ENCODE results near the gene BCAS3. TPM values are rescaled to one million over a fixed set of nuclear protein-coding genes. Genes with fewer than 3 reads are reported as not detected.
"Not testable (repeated sequence)": the region's sequence is repeated elsewhere in the genome, so short reads cannot be mapped to it uniquely, and the experiment has no call there.

BCAS3 gene
- total and polyA plus RNA-seq, 2 donors, result 6.9 to 12.4 TPM

DNA sequence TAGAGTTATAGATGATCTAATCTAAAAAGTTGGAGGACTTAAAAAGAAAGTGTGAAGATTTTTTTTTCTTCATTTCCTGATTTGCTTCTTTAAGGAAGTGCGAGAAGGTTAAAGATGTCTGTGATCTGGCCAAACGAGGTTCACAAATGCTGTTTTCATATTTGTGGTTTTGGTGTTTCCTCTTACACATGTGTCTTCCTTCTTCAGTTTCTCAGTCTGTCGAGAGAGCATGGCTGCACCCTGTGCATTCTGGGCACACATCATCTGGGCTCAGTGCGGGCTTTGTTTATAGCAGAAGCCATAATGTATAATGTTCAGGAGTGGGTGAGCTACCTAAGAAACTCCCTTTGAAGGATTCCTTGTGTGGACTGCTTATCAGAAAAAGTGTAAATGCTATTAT is 461.6 kb downstream of the BCAS3 start:
- H3K9me3 ChIP-seq (ENCODE audit: control insufficient read depth in 2 of 2, insufficient read depth in 1 of 2, low read length in 1 of 2), result no peaks in the 10 kb centered on the region
- WGBS, result 3% methylated on average over 4 of the region's 4 CpGs
- no peaks in the 10 kb centered on the region for H3K27me3 ChIP-seq (ENCODE audit: control insufficient read depth in 2 of 2, insufficient read depth in 1 of 2, low read length in 1 of 2)
- peak; percentile 48 to 94 (median 78) for DNase-seq (ENCODE audit: low read depth in 6 of 9, low spot score in 9 of 9)
- H3K27ac ChIP-seq (ENCODE audit: low read depth in 1 of 2, low read length in 1 of 2), result peak overlapping the region; percentile 48 to 60
- no peaks in the 10 kb centered on the region for H3K36me3 ChIP-seq (ENCODE audit: control insufficient read depth in 2 of 2, insufficient read depth in 2 of 2, low read length in 1 of 2)
- peaks cover 5 to 10% of the 10 kb centered on the region in 2 donors for H3K4me1 ChIP-seq (ENCODE audit: control insufficient read depth in 2 of 2, insufficient read depth in 2 of 2, low read length in 2 of 2)
- no peak overlapping the region for H3K4me3 ChIP-seq (ENCODE audit: low read length in 2 of 2)

DNA sequence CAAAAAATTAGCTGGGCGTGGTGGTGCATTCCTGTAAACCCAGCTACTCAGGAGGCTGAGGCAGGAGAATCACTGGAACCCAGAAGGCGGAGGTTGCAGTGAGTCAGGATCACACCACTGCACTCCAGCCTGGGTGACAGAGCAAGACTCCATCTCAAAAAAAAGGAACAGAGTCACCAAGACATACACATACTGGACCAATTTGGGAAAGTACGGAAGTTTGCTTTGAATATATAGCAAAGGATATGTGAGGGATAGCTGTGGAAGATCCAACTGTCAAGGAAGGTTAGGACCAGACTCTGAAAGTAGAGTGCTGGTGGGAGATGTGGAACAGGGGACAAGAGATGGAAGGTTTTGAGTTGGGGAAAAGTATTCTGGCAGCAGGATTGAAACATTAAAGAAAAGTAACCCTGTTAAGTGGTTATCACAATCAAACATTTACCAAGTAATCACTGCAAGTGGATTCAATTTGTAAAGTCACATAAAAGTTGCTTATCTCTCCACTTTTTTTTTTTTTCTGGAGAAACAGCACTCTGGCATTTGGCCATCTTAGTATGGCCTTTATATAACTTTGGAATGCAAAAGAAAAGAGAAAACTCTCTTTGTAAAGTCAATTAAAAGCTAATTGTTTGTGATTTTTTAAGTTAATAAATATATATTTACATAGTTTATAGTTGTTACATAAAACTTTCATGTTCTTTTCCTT is 462.6 kb downstream of the BCAS3 start:
- no peaks in the 10 kb centered on the region for H3K27me3 ChIP-seq (ENCODE audit: control insufficient read depth in 2 of 2, insufficient read depth in 1 of 2, low read length in 1 of 2)
- DNase-seq (ENCODE audit: low read depth in 6 of 9, low spot score in 9 of 9), result no peak
- no peak overlapping the region for H3K27ac ChIP-seq (ENCODE audit: low read depth in 1 of 2, low read length in 1 of 2)
- H3K36me3 ChIP-seq (ENCODE audit: control insufficient read depth in 2 of 2, insufficient read depth in 2 of 2, low read length in 1 of 2), result no peaks in the 10 kb centered on the region
- WGBS, result 97% methylated on average over 3 of the region's 3 CpGs
- H3K9me3 ChIP-seq (ENCODE audit: control insufficient read depth in 2 of 2, insufficient read depth in 1 of 2, low read length in 1 of 2), result no peaks in the 10 kb centered on the region
- H3K4me1 ChIP-seq (ENCODE audit: control insufficient read depth in 2 of 2, insufficient read depth in 2 of 2, low read length in 2 of 2), result peaks cover 5 to 14% of the 10 kb centered on the region in 2 donors
- H3K4me3 ChIP-seq (ENCODE audit: low read length in 2 of 2), result no peak overlapping the region

DNA sequence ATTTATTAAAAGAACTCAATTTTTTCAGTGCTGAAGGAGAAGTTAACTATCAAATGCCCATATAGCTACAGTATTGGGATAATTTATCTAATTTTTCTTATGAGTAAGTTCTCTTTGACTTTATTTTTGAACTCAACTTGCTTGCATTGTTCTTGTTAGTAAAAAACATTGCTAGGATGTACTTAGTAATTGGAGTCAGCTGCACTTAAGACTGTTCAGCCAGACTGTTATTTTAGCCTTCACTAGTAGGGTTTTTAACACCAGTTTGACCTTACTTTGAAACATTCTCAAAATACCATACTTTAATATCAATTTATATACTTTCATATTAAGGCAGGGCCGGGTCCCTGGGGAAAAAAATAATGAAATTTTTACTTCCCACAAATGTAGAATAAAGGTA is 465.4 kb downstream of the BCAS3 start:
- DNase-seq (ENCODE audit: low read depth in 6 of 9, low spot score in 9 of 9), result no peak
- H3K36me3 ChIP-seq (ENCODE audit: control insufficient read depth in 2 of 2, insufficient read depth in 2 of 2, low read length in 1 of 2), result no peaks in the 10 kb centered on the region
- H3K27ac ChIP-seq (ENCODE audit: low read depth in 1 of 2, low read length in 1 of 2), result no peak overlapping the region
- H3K9me3 ChIP-seq (ENCODE audit: control insufficient read depth in 2 of 2, insufficient read depth in 1 of 2, low read length in 1 of 2), result no peaks in the 10 kb centered on the region
- H3K4me3 ChIP-seq (ENCODE audit: low read length in 2 of 2), result no peak overlapping the region
- peaks cover 5 to 23% of the 10 kb centered on the region in 2 donors for H3K4me1 ChIP-seq (ENCODE audit: control insufficient read depth in 2 of 2, insufficient read depth in 2 of 2, low read length in 2 of 2)
- 94% methylated on average over 1 of the region's 1 CpG for WGBS
- no peaks in the 10 kb centered on the region for H3K27me3 ChIP-seq (ENCODE audit: control insufficient read depth in 2 of 2, insufficient read depth in 1 of 2, low read length in 1 of 2)

DNA sequence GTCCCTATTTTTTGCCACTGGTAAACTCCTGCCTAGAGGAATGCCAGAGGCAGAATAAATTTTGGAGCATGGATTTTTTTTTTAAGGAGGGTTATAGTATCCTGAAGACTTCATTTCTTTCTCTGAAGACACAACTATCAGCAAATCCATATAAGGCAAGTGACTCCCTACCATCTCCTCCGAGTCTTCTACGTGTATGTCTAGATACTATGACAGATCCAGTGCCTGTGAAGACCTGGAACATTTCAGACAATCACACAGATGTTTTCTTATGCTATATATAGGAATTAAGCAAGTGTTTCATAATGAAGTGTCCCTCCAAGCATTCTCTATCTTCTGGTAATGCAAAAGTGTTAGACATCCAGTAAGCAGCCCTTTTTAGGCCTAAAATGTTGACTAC is 466.5 kb downstream of the BCAS3 start:
- H3K4me1 ChIP-seq (ENCODE audit: control insufficient read depth in 2 of 2, insufficient read depth in 2 of 2, low read length in 2 of 2), result peaks cover 5 to 23% of the 10 kb centered on the region in 2 donors
- no peak overlapping the region for H3K27ac ChIP-seq (ENCODE audit: low read depth in 1 of 2, low read length in 1 of 2)
- no peak overlapping the region for H3K4me3 ChIP-seq (ENCODE audit: low read length in 2 of 2)
- 97% methylated on average over 2 of the region's 2 CpGs for WGBS
- no peak for DNase-seq (ENCODE audit: low read depth in 6 of 9, low spot score in 9 of 9)
- no peaks in the 10 kb centered on the region for H3K36me3 ChIP-seq (ENCODE audit: control insufficient read depth in 2 of 2, insufficient read depth in 2 of 2, low read length in 1 of 2)
- no peaks in the 10 kb centered on the region for H3K9me3 ChIP-seq (ENCODE audit: control insufficient read depth in 2 of 2, insufficient read depth in 1 of 2, low read length in 1 of 2)
- H3K27me3 ChIP-seq (ENCODE audit: control insufficient read depth in 2 of 2, insufficient read depth in 1 of 2, low read length in 1 of 2), result no peaks in the 10 kb centered on the region

DNA sequence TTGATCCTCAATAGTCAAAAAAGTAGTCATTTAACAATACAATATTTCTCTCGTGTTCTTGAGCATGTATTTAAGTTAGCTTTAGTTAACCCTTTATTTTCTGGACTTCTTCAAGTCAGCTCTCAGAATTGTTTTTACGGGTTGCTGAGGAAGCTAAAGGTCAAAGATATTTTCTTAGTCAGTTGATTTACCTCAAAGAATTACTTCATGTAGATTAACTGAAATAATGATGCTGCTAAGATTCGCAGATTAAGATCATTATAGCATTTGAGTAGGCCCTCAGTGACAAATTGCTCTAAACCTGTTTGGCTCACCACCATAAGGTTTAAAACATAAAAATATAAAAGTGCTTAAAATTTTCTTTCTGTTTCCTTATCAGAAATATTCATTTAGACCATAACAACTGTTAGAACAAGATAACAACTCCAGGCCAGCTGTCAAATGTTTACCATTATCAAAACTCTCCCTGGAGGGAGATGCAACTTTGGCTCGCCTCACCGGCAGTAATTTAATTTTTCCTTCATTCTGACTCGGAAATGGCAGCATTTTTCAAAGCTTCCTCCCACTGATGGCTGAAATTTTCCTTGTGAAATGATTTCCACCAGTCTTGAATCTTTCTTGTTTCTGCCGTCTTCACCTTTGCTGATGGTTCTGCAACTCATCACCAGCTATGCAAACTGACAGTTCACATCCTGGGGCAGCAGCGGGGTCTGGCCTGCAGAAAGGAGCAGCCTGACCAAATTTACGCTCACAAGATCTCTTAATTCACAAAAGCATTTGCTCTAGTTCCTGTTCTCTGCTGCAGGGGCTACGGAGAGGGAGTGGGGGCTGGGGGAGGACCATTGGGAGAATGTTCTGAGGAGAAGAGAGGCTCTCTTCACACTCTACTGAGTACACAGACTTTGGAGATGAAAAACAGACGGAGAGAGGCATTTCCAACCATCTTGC is 467.2 kb downstream of the BCAS3 start:
- no peaks in the 10 kb centered on the region for H3K9me3 ChIP-seq (ENCODE audit: control insufficient read depth in 2 of 2, insufficient read depth in 1 of 2, low read length in 1 of 2)
- DNase-seq (ENCODE audit: low read depth in 6 of 9, low spot score in 9 of 9), result peak in 3 of 9 donors; percentile 8 to 41 (median 14)
- no peaks in the 10 kb centered on the region for H3K36me3 ChIP-seq (ENCODE audit: control insufficient read depth in 2 of 2, insufficient read depth in 2 of 2, low read length in 1 of 2)
- no peaks in the 10 kb centered on the region for H3K27me3 ChIP-seq (ENCODE audit: control insufficient read depth in 2 of 2, insufficient read depth in 1 of 2, low read length in 1 of 2)
- H3K4me1 ChIP-seq (ENCODE audit: control insufficient read depth in 2 of 2, insufficient read depth in 2 of 2, low read length in 2 of 2), result peaks cover 3 to 17% of the 10 kb centered on the region in 2 donors
- no peak overlapping the region for H3K4me3 ChIP-seq (ENCODE audit: low read length in 2 of 2)
- 60% methylated on average over 11 of the region's 11 CpGs for WGBS
- H3K27ac ChIP-seq (ENCODE audit: low read depth in 1 of 2, low read length in 1 of 2), result peak overlapping the region; percentile 33 to 47

DNA sequence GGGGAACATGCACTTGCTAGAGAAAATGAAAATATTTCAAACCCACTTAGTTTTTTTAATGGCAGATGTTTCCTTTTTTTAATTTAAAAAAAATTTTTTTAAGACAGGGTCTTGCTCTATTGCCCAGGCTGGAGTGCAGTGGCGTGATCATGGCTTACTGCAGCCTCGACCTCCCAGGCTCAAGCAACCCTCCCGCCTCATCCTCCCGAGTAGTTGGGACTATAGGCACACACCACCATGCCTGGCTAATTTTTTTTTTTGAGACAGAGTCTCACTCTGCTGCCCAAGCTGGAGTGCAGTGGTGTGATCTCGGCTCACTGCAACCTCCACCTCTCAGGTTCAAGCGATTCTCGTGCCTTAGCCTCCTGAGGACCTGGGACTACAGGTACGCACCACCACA is 469.2 kb downstream of the BCAS3 start:
- WGBS, result 99% methylated on average over 8 of the region's 8 CpGs
- DNase-seq (ENCODE audit: low read depth in 6 of 9, low spot score in 9 of 9), result not testable (repeated sequence)
- H3K4me1 ChIP-seq (ENCODE audit: control insufficient read depth in 2 of 2, insufficient read depth in 2 of 2, low read length in 2 of 2), result peaks cover 3 to 18% of the 10 kb centered on the region in 2 donors

DNA sequence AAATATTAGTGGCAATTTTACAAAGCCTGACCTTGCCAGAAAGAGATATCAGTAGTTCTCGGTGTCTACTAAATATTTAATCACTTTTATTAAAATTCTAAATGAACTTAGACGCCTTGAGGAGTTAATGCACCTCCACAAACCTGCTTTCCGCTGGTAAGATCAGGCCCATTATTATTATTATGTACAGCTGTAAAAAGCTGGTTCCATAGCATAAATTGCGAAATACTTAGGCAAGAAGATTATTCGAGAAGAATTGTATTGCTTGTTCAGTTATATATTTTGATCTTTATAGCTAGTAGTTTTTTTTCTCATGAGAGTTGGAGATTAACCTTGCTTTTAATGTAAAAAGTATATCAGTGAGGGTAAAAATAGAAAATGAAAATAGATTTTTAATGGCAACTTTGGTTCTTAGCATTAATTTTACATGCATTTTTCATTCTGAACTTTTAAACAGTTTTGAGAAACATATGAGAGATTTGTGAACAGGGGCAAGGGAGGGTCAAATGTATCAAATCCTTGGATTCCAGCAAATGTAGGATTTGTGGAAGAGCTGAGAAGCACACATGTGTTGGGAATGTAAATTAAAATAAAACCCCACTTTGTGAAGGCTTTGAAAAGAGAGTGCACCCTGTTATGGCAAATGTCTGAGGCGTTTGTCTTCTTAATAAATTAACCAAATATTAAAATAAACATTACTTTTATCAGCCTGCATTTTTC is 471.6 kb downstream of the BCAS3 start:
- WGBS, result 81% methylated on average over 6 of the region's 6 CpGs
- Histone ChIP-seq H3K36me3 (ENCODE audit: control insufficient read depth in 2 of 2, insufficient read depth in 2 of 2, low read length in 1 of 2) (no peaks in the 10 kb centered on the region), H3K27ac (ENCODE audit: low read depth in 1 of 2, low read length in 1 of 2) (no peak overlapping the region), H3K27me3 (ENCODE audit: control insufficient read depth in 2 of 2, insufficient read depth in 1 of 2, low read length in 1 of 2) (no peaks in the 10 kb centered on the region), H3K4me3 (ENCODE audit: low read length in 2 of 2) (no peak overlapping the region), H3K9me3 (ENCODE audit: control insufficient read depth in 2 of 2, insufficient read depth in 1 of 2, low read length in 1 of 2) (no peaks in the 10 kb centered on the region), H3K4me1 (ENCODE audit: control insufficient read depth in 2 of 2, insufficient read depth in 2 of 2, low read length in 2 of 2) (peaks cover 3 to 18% of the 10 kb centered on the region in 2 donors)
- no peak for DNase-seq (ENCODE audit: low read depth in 6 of 9, low spot score in 9 of 9)

More for the DNA sequence above, 469.2 kb downstream of the BCAS3 start:
- H3K36me3 ChIP-seq (ENCODE audit: control insufficient read depth in 2 of 2, insufficient read depth in 2 of 2, low read length in 1 of 2); H3K27ac ChIP-seq (ENCODE audit: low read depth in 1 of 2, low read length in 1 of 2); H3K4me3 ChIP-seq (ENCODE audit: low read length in 2 of 2); H3K9me3 ChIP-seq (ENCODE audit: control insufficient read depth in 2 of 2, insufficient read depth in 1 of 2, low read length in 1 of 2); H3K27me3 ChIP-seq (ENCODE audit: control insufficient read depth in 2 of 2, insufficient read depth in 1 of 2, low read length in 1 of 2): not testable (repeated sequence)

DNA sequence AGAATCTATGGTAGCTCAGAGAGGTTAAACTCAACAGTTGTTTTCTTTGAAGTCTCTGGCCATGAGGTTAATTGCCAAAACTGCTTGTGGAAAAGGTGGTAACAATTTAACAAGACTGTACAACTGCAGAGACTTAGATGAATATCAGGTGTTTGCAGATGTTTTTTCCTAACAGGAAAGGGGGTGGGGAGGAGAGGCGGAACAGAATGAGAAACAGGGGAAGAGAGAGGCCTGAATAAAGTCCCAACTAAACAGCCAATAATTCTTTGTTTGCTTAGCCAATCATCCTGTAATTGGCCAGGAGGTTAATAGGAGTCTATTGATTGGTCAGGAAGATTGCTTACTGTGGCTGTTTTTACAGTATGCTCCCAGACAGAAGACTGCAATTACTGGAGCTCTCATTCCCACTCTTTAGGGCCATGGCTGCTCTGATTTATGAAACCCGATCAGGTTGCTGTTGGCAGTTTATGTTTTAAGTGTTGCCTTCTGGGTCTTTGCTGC is 472.3 kb downstream of the BCAS3 start:
- Histone ChIP-seq H3K36me3 (ENCODE audit: control insufficient read depth in 2 of 2, insufficient read depth in 2 of 2, low read length in 1 of 2) (no peaks in the 10 kb centered on the region), H3K27ac (ENCODE audit: low read depth in 1 of 2, low read length in 1 of 2) (no peak overlapping the region), H3K4me3 (ENCODE audit: low read length in 2 of 2) (no peak overlapping the region), H3K9me3 (ENCODE audit: control insufficient read depth in 2 of 2, insufficient read depth in 1 of 2, low read length in 1 of 2) (no peaks in the 10 kb centered on the region), H3K4me1 (ENCODE audit: control insufficient read depth in 2 of 2, insufficient read depth in 2 of 2, low read length in 2 of 2) (peaks cover 3 to 17% of the 10 kb centered on the region in 2 donors), H3K27me3 (ENCODE audit: control insufficient read depth in 2 of 2, insufficient read depth in 1 of 2, low read length in 1 of 2) (no peaks in the 10 kb centered on the region)
- WGBS, result 59% methylated on average over 2 of the region's 2 CpGs
- DNase-seq (ENCODE audit: low read depth in 6 of 9, low spot score in 9 of 9), result no peak
